Mesenchymal stem cell (in vitro differentiated cells and primary cell): ENCODE results near the gene ZBTB24.

ENCODE experiments used
- DNase-seq: peaks from one replicate; pipeline ENCODE4 v3.0.0-alpha.2; 2013
- H2AFZ ChIP-seq: one replicate; pipeline ENCODE4 v1.6.1; 2013; ENCODE audit warnings: low read depth, mild to moderate bottlenecking, control low read depth, inconsistent platforms, low read length, moderate library complexity
- H2AK5ac ChIP-seq: 2 replicates; pipeline ENCODE4 v1.6.1; 2013; ENCODE audit warnings: low read length, moderate library complexity, mild to moderate bottlenecking, inconsistent platforms; ENCODE audit not compliant: severe bottlenecking
- H2BK120ac ChIP-seq: one replicate; pipeline ENCODE4 v1.6.1; 2013; ENCODE audit warnings: low read depth, mild to moderate bottlenecking, inconsistent platforms, low read length, moderate library complexity
- H2BK12ac ChIP-seq, 2 experiments: one replicate each; pipeline ENCODE4 v1.6.1; 2013; ENCODE audit warnings: inconsistent platforms in 2 of 2, low read length in 2 of 2, mild to moderate bottlenecking in 2 of 2, moderate library complexity in 2 of 2, control low read depth in 1 of 2
- H2BK15ac ChIP-seq: one replicate; pipeline ENCODE4 v1.6.1; 2013; ENCODE audit warnings: mild to moderate bottlenecking, low read depth, inconsistent platforms; ENCODE audit not compliant: poor library complexity, severe bottlenecking
- H2BK5ac ChIP-seq: 2 replicates; pipeline ENCODE4 v1.6.1; 2013; ENCODE audit warnings: low read depth, mild to moderate bottlenecking, low read length, control low read depth, inconsistent platforms; ENCODE audit not compliant: poor library complexity, severe bottlenecking
- H3K14ac ChIP-seq, 2 experiments: one replicate each; pipeline ENCODE4 v1.6.1; 2013; ENCODE audit warnings: inconsistent platforms in 2 of 2, low read length in 2 of 2, control low read depth in 1 of 2, mild to moderate bottlenecking in 1 of 2, moderate library complexity in 1 of 2
- H3K18ac ChIP-seq, 2 experiments: one replicate each; pipeline ENCODE4 v1.6.1; 2013; ENCODE audit warnings: inconsistent platforms in 2 of 2, low read length in 2 of 2, control low read depth in 1 of 2, low read depth in 1 of 2, mild to moderate bottlenecking in 1 of 2
- H3K23ac ChIP-seq, 2 experiments: one replicate each; pipeline ENCODE4 v1.6.1; 2013; ENCODE audit warnings: inconsistent platforms in 2 of 2, low read length in 2 of 2, mild to moderate bottlenecking in 2 of 2, moderate library complexity in 2 of 2, control low read depth in 1 of 2
- H3K27ac ChIP-seq: 2 replicates; pipeline ENCODE4 v1.5.1; 2013; ENCODE audit warnings: mild to moderate bottlenecking, moderate library complexity, low read length, control low read depth, inconsistent platforms; ENCODE audit not compliant: poor library complexity, severe bottlenecking
- H3K27me3 ChIP-seq, 2 experiments: 2 replicates each; pipeline versions ENCODE4 v1.6.1 to v1.7.0; 2013; ENCODE audit warnings: low read length in 2 of 2, mild to moderate bottlenecking in 2 of 2, moderate library complexity in 2 of 2, control low read depth in 1 of 2, inconsistent platforms in 1 of 2; ENCODE audit not compliant: control insufficient read depth in 1 of 2, insufficient read depth in 1 of 2
- H3K36me3 ChIP-seq, 2 experiments: 2 replicates each; pipeline versions ENCODE4 v1.6.1 to v1.7.0; 2013; ENCODE audit warnings: low read length in 2 of 2, control low read depth in 1 of 2, inconsistent platforms in 1 of 2, low read depth in 1 of 2, mild to moderate bottlenecking in 1 of 2; ENCODE audit not compliant: insufficient read depth in 2 of 2, control insufficient read depth in 1 of 2
- H3K4ac ChIP-seq, 2 experiments: one replicate each; pipeline ENCODE4 v1.6.1; 2013; ENCODE audit warnings: inconsistent platforms in 2 of 2, low read length in 2 of 2, mild to moderate bottlenecking in 2 of 2, moderate library complexity in 2 of 2, control low read depth in 1 of 2, low read depth in 1 of 2
- H3K4me1 ChIP-seq: 2 replicates; pipeline ENCODE4 v1.6.1; 2013; ENCODE audit warnings: low read depth, low read length, control low read depth; ENCODE audit not compliant: control insufficient read depth, insufficient read depth
- H3K4me2 ChIP-seq: 2 replicates; pipeline ENCODE4 v1.6.1; 2013; ENCODE audit warnings: low read length, mild to moderate bottlenecking, inconsistent platforms; ENCODE audit not compliant: poor library complexity, severe bottlenecking
- H3K4me3 ChIP-seq, 2 experiments: 2 replicates each; pipeline versions ENCODE4 v1.5.1 to v1.7.0; 2013; ENCODE audit warnings: low read length in 2 of 2, mild to moderate bottlenecking in 2 of 2, control low read depth in 1 of 2, low read depth in 1 of 2; ENCODE audit not compliant: insufficient read depth in 1 of 2
- H3K79me1 ChIP-seq: replicated peaks from 2 replicates; pipeline ENCODE4 v1.6.1; 2013; ENCODE audit warnings: mild to moderate bottlenecking, control low read depth, low read length, inconsistent platforms; ENCODE audit not compliant: poor library complexity, severe bottlenecking
- H3K9ac ChIP-seq: 2 replicates; pipeline ENCODE4 v1.7.0; 2013; ENCODE audit warnings: mild to moderate bottlenecking, low read length, moderate library complexity
- H3K9me3 ChIP-seq: 2 replicates; pipeline ENCODE4 v1.7.0; 2013; ENCODE audit warnings: mild to moderate bottlenecking, low read length; ENCODE audit not compliant: control insufficient read depth
- H4K8ac ChIP-seq: one replicate; pipeline ENCODE4 v1.6.1; 2013; ENCODE audit warnings: inconsistent platforms, mild to moderate bottlenecking, low read length, moderate library complexity
- H4K91ac ChIP-seq: one replicate; pipeline ENCODE4 v1.6.1; 2013; ENCODE audit warnings: mild to moderate bottlenecking, low read length, inconsistent platforms
- WGBS: methylation state at CpG from one replicate; pipeline ENCODE4 v1.1.7; 2013; ENCODE audit warnings: mixed read lengths; 5-methylcytosine and 5-hydroxymethylcytosine counted together

The ZBTB24 gene

GRCh38 chr6:109498936-109499335 lies 15.9 kb upstream of the ZBTB24 start:
- Histone ChIP-seq H3K9ac (no peak overlapping the region), H4K91ac (no peak overlapping the region), H3K79me1 (no peaks in the 10 kb centered on the region), H2BK12ac (no peak overlapping the region), H3K27ac (no peak overlapping the region), H3K14ac (no peak overlapping the region), H2BK15ac (no peak overlapping the region), H2BK120ac (no peak overlapping the region), H2AFZ (no peak overlapping the region), H3K4me2 (no peak overlapping the region), H3K36me3 (no peaks in the 10 kb centered on the region), H3K4ac (no peak overlapping the region), H3K23ac (no peak overlapping the region), H3K4me1 (peaks cover 2% of the 10 kb centered on the region), H3K18ac (no peak overlapping the region), H3K4me3 (no peak overlapping the region), H3K27me3 (peaks cover 0 to 21% of the 10 kb centered on the region in 2 experiments), H2AK5ac (no peak overlapping the region), H2BK5ac (no peak overlapping the region), H3K9me3 (no peaks in the 10 kb centered on the region), H4K8ac (no peak overlapping the region)
- WGBS = no CpG with 5 or more reads among the region's 2 CpGs
- no peak for DNase-seq

- no peak overlapping the region for H3K9ac ChIP-seq
- no peak overlapping the region for H3K4me2 ChIP-seq
- no peak overlapping the region for H2AFZ ChIP-seq
- 64% methylated on average over 4 of the region's 4 CpGs for WGBS
- peaks cover 0 to 14% of the 10 kb centered on the region in 2 experiments for H3K27me3 ChIP-seq
- H3K79me1 ChIP-seq = no peaks in the 10 kb centered on the region
- no peak overlapping the region for H4K91ac ChIP-seq
- no peak overlapping the region for H2BK12ac ChIP-seq
- no peak overlapping the region for H3K27ac ChIP-seq
- no peaks in the 10 kb centered on the region for H3K9me3 ChIP-seq
- no peak overlapping the region for H3K23ac ChIP-seq
- H3K4me1 ChIP-seq = no peaks in the 10 kb centered on the region
- no peak overlapping the region for H4K8ac ChIP-seq
- no peak overlapping the region for H2BK120ac ChIP-seq
- H3K36me3 ChIP-seq = no peaks in the 10 kb centered on the region
- H2BK5ac ChIP-seq = no peak overlapping the region
- no peak for DNase-seq
- no peak overlapping the region for H3K4ac ChIP-seq
- no peak overlapping the region for H2BK15ac ChIP-seq
- no peak overlapping the region for H2AK5ac ChIP-seq
- no peak overlapping the region for H3K4me3 ChIP-seq
- no peak overlapping the region for H3K14ac ChIP-seq
- H3K18ac ChIP-seq = no peak overlapping the region
These were observed 15.0 kb upstream of the ZBTB24 start for GRCh38 chr6:109498052-109498451.

GRCh38 chr6:109496036-109496772 lies 13.2 kb upstream of the ZBTB24 start:
- Histone ChIP-seq H2AFZ (no peak overlapping the region), H2BK12ac (no peak overlapping the region), H2BK15ac (no peak overlapping the region), H3K4ac (no peak overlapping the region), H3K9ac (no peak overlapping the region), H3K4me1 (no peaks in the 10 kb centered on the region), H3K79me1 (no peaks in the 10 kb centered on the region), H2BK5ac (no peak overlapping the region), H3K27ac (no peak overlapping the region), H4K8ac (no peak overlapping the region), H3K4me3 (peak overlapping the region in 1 of 2 experiments; percentile 7), H3K4me2 (no peak overlapping the region), H3K14ac (no peak overlapping the region), H3K18ac (no peak overlapping the region), H2BK120ac (no peak overlapping the region), H3K36me3 (no peaks in the 10 kb centered on the region), H2AK5ac (no peak overlapping the region), H3K23ac (no peak overlapping the region), H3K27me3 (peaks cover 0 to 11% of the 10 kb centered on the region in 2 experiments), H3K9me3 (no peaks in the 10 kb centered on the region), H4K91ac (no peak overlapping the region)
- DNase-seq = no peak
- WGBS = 85% methylated on average over 9 of the region's 9 CpGs

- Histone ChIP-seq H2BK5ac (no peak overlapping the region), H2BK15ac (no peak overlapping the region), H3K9ac (no peak overlapping the region), H2AK5ac (no peak overlapping the region), H3K4me2 (no peak overlapping the region), H3K4me3 (no peak overlapping the region), H3K4ac (no peak overlapping the region), H3K9me3 (no peaks in the 10 kb centered on the region), H3K18ac (no peak overlapping the region), H4K91ac (no peak overlapping the region), H2BK12ac (no peak overlapping the region), H3K27ac (no peak overlapping the region), H2AFZ (no peak overlapping the region), H3K36me3 (no peaks in the 10 kb centered on the region), H3K27me3 (peaks cover 0 to 9% of the 10 kb centered on the region in 2 experiments), H3K4me1 (no peaks in the 10 kb centered on the region), H2BK120ac (no peak overlapping the region), H4K8ac (no peak overlapping the region), H3K79me1 (no peaks in the 10 kb centered on the region), H3K14ac (no peak overlapping the region), H3K23ac (no peak overlapping the region)
- no peak for DNase-seq
- WGBS = 100% methylated on average over 1 of the region's 1 CpG
These were observed 10.8 kb upstream of the ZBTB24 start for GRCh38 chr6:109493865-109494264.
